H1 (cell line): ENCODE data around the gene SRGAP3. TPM values are rescaled to one million over a fixed set of nuclear protein-coding genes. Genes with fewer than 3 reads are reported as not detected.

Source experiments
- CTCF ChIA-PET: fragments of 300-600 bp; sonication (Branson Sonifier 250); formaldehyde crosslinking; loops from one replicate; lab custom pipeline; 2021; ENCODE audit not compliant: partially characterized antibody; lab: Charles Lee
- POLR2A ChIA-PET: fragments of 300-600 bp; sonication (Branson Sonifier 250); formaldehyde crosslinking; loops from one replicate; lab custom pipeline; 2021; ENCODE audit warnings: inconsistent platforms; ENCODE audit not compliant: partially characterized antibody; lab: Charles Lee
- DNase-seq, 2 experiments: peaks; one replicate each; pipeline versions ENCODE4 v3.0.0 to v3.0.0-alpha.2; 2010 to 2022; ENCODE audit warnings: low spot score in 2 of 2, low read depth in 1 of 2, mixed read lengths in 1 of 2
- FAIRE-seq: peaks from 2 replicates; lab custom pipeline; 2011; peaks lifted over from hg19 to GRCh38; lab: Jason Lieb, UNC
- H2AFZ ChIP-seq: 2 replicates; pipeline ENCODE4 v1.8.1; 2012; ENCODE audit warnings: low read length, inconsistent platforms
- H2AK5ac ChIP-seq: 2 replicates; pipeline ENCODE4 v1.6.1; 2013; ENCODE audit warnings: low read depth, low read length
- H2BK120ac ChIP-seq: replicated peaks from 2 replicates; pipeline ENCODE3; 2013; ENCODE audit warnings: low read depth, low read length, inconsistent platforms
- H2BK12ac ChIP-seq: 2 replicates; pipeline ENCODE4 v1.6.1; 2013; ENCODE audit warnings: low read depth, low read length
- H2BK15ac ChIP-seq: 2 replicates; pipeline ENCODE4 v1.6.1; 2013; ENCODE audit warnings: low read length
- H2BK20ac ChIP-seq: 2 replicates; pipeline ENCODE4 v1.6.1; 2013; ENCODE audit warnings: low read length
- H2BK5ac ChIP-seq: 2 replicates; pipeline ENCODE4 v1.6.1; 2013; ENCODE audit warnings: low read depth, low read length
- H3K14ac ChIP-seq: 2 replicates; pipeline ENCODE4 v1.6.1; 2013; ENCODE audit warnings: inconsistent platforms; ENCODE audit not compliant: insufficient read length
- H3K18ac ChIP-seq: 2 replicates; pipeline ENCODE4 v1.6.1; 2013; ENCODE audit warnings: low read length; ENCODE audit errors: extremely low read depth
- H3K23ac ChIP-seq: 2 replicates; pipeline ENCODE4 v1.6.1; 2013; ENCODE audit warnings: inconsistent platforms; ENCODE audit not compliant: insufficient read length
- H3K23me2 ChIP-seq: 2 replicates; pipeline ENCODE4 v1.6.1; 2013; ENCODE audit warnings: low read depth, low read length
- H3K27ac ChIP-seq: 2 replicates; pipeline ENCODE4 v1.6.1; 2011; ENCODE audit warnings: low read depth, low read length, inconsistent platforms
- H3K27me3 ChIP-seq, 4 experiments: replicated peaks in 1 of 4; 1 replicate in 1 of 4; 2 replicates in 3 of 4; pipeline versions ENCODE4 v1.6.1 to v1.8.1; 2011 to 2013; ENCODE audit warnings: low read length in 3 of 4, mild to moderate bottlenecking in 3 of 4, inconsistent platforms in 2 of 4, mixed read lengths in 2 of 4, moderate library complexity in 1 of 4; ENCODE audit not compliant: control insufficient read depth in 3 of 4, insufficient read depth in 3 of 4; ENCODE audit errors: extremely low read depth in 1 of 4
- H3K36me3 ChIP-seq, 4 experiments: 2 replicates each; pipeline versions ENCODE4 v1.6.1 to v1.8.1; 2011 to 2013; ENCODE audit warnings: mild to moderate bottlenecking in 4 of 4, low read length in 3 of 4, moderate library complexity in 2 of 4, control low read depth in 1 of 4, inconsistent platforms in 1 of 4; ENCODE audit not compliant: insufficient read depth in 4 of 4, control insufficient read depth in 2 of 4
- H3K4ac ChIP-seq: replicated peaks from 2 replicates; pipeline ENCODE3; 2013; ENCODE audit warnings: low read length, low read depth, mixed read lengths, inconsistent platforms; ENCODE audit not compliant: insufficient read length
- H3K4me1 ChIP-seq, 4 experiments: replicated peaks in 1 of 4; 1 replicate in 1 of 4; 2 replicates in 3 of 4; pipeline versions ENCODE4 v1.6.1 to v1.8.1; 2011 to 2013; ENCODE audit warnings: low read length in 3 of 4, inconsistent platforms in 2 of 4, mixed read lengths in 1 of 4; ENCODE audit not compliant: insufficient read depth in 4 of 4, control insufficient read depth in 3 of 4
- H3K4me2 ChIP-seq, 2 experiments: 2 replicates each; pipeline versions ENCODE4 v1.6.1 to v1.8.1; 2011 to 2013; ENCODE audit warnings: low read depth in 2 of 2, low read length in 2 of 2, control low read depth in 1 of 2, inconsistent platforms in 1 of 2, mild to moderate bottlenecking in 1 of 2; ENCODE audit not compliant: insufficient read depth in 1 of 2
- H3K4me3 ChIP-seq, 4 experiments: fragments of 200-600, 300-600 bp in 1 of 4; sonication (generic), shearing (Covaris generic), sonication (Bioruptor Twin) in 1 of 4; 2 replicates each; pipeline versions ENCODE4 v1.5.1 to v1.8.1; 2011 to 2016; ENCODE audit warnings: low read length in 4 of 4, low read depth in 3 of 4, control low read depth in 2 of 4, inconsistent platforms in 2 of 4, mild to moderate bottlenecking in 2 of 4, mixed read lengths in 1 of 4, moderate library complexity in 1 of 4; ENCODE audit not compliant: insufficient read depth in 2 of 4; ENCODE audit errors: extremely low read depth in 1 of 4
- H3K56ac ChIP-seq: replicated peaks from 2 replicates; pipeline ENCODE3; 2013; ENCODE audit warnings: low read depth, mild to moderate bottlenecking, mixed read lengths, low read length, inconsistent platforms; ENCODE audit not compliant: insufficient read length
- H3K79me1 ChIP-seq: 2 replicates; pipeline ENCODE4 v1.6.1; 2013; ENCODE audit warnings: low read depth, low read length, control low read depth
- H3K79me2 ChIP-seq, 2 experiments: 2 replicates each; pipeline versions ENCODE4 v1.6.1 to v1.8.1; 2012 to 2013; ENCODE audit warnings: low read length in 2 of 2, mild to moderate bottlenecking in 2 of 2, inconsistent platforms in 1 of 2; ENCODE audit not compliant: insufficient read depth in 2 of 2, control insufficient read depth in 1 of 2
- H3K9ac ChIP-seq, 4 experiments: replicated peaks in 1 of 4; 1 replicate in 1 of 4; 2 replicates in 3 of 4; pipeline versions ENCODE4 v1.6.1 to v1.8.1; 2011 to 2013; ENCODE audit warnings: low read depth in 3 of 4, low read length in 3 of 4, control low read depth in 2 of 4, mild to moderate bottlenecking in 2 of 4, moderate library complexity in 2 of 4, inconsistent platforms in 1 of 4; ENCODE audit errors: extremely low read depth in 1 of 4
- H3K9me3 ChIP-seq, 2 experiments: 2 replicates each; pipeline versions ENCODE4 v1.6.1 to v1.8.1; 2012 to 2013; ENCODE audit warnings: mild to moderate bottlenecking in 2 of 2, moderate library complexity in 2 of 2, control low read depth in 1 of 2, inconsistent platforms in 1 of 2, low read depth in 1 of 2, low read length in 1 of 2, mixed read lengths in 1 of 2; ENCODE audit not compliant: insufficient read depth in 2 of 2
- H4K20me1 ChIP-seq, 2 experiments: replicated peaks in 1 of 2; 2 replicates each; pipeline versions ENCODE3 to v1.8.1; 2011 to 2013; ENCODE audit warnings: inconsistent platforms in 2 of 2, low read length in 2 of 2, mild to moderate bottlenecking in 1 of 2; ENCODE audit not compliant: insufficient read depth in 2 of 2, control insufficient read depth in 1 of 2
- H4K5ac ChIP-seq: 2 replicates; pipeline ENCODE4 v1.6.1; 2013; ENCODE audit warnings: low read length, low read depth, mixed read lengths, inconsistent platforms; ENCODE audit not compliant: insufficient read length
- H4K8ac ChIP-seq: 2 replicates; pipeline ENCODE4 v1.8.0; 2013; ENCODE audit warnings: mild to moderate bottlenecking, moderate library complexity, low read length, inconsistent platforms; ENCODE audit not compliant: insufficient read depth; ENCODE audit errors: extremely low read depth
- H4K91ac ChIP-seq: replicated peaks from 2 replicates; pipeline ENCODE3; 2013; ENCODE audit warnings: low read length, mixed read lengths, inconsistent platforms; ENCODE audit not compliant: insufficient read length
- ASH2L ChIP-seq: fragments of 200-600, 300-600 bp; sonication (generic); IDR thresholded peaks from one replicate; pipeline ENCODE4 v1.7.1; 2017; ENCODE audit warnings: low read length
- CREB1 ChIP-seq: IDR thresholded peaks from 2 replicates; pipeline ENCODE4 v1.6.1; 2012; ENCODE audit warnings: inconsistent platforms
- FOSL1 ChIP-seq: IDR thresholded peaks from 2 replicates; pipeline ENCODE4 v1.6.1; 2011; ENCODE audit warnings: mild to moderate bottlenecking, low read depth, low read length, moderate library complexity; ENCODE audit not compliant: insufficient read depth
- GABPA ChIP-seq: IDR thresholded peaks from 2 replicates; pipeline ENCODE4 v1.6.1; 2011; ENCODE audit warnings: mild to moderate bottlenecking, low read length, moderate library complexity, borderline replicate concordance; ENCODE audit not compliant: insufficient read depth
- JUN ChIP-seq: IDR thresholded peaks from 2 replicates; pipeline ENCODE4 v1.6.1; 2011; ENCODE audit warnings: low read depth, mild to moderate bottlenecking, improper control_type of control experiment, low read length
- RAD21 ChIP-seq, 2 experiments: IDR thresholded peaks in 1 of 2; conservative IDR thresholded peaks in 1 of 2; 2 replicates each; pipeline ENCODE4 v1.6.1; 2011; ENCODE audit warnings: low read depth in 2 of 2, low read length in 2 of 2, improper control_type of control experiment in 1 of 2, inconsistent platforms in 1 of 2, mild to moderate bottlenecking in 1 of 2, moderate library complexity in 1 of 2
- SAP30 ChIP-seq: fragments of 300-600 bp; sonication (generic); IDR thresholded peaks from 2 replicates; pipeline ENCODE4 v1.7.1; 2012; ENCODE audit warnings: low read length, moderate library complexity, mild to moderate bottlenecking, inconsistent platforms; ENCODE audit not compliant: insufficient read depth, insufficient replicate concordance
- SP4 ChIP-seq: IDR thresholded peaks from 2 replicates; pipeline ENCODE4 v1.6.1; 2012; ENCODE audit warnings: low read length, inconsistent platforms
- TAF1 ChIP-seq: IDR thresholded peaks from 2 replicates; pipeline ENCODE4 v1.6.1; 2011; ENCODE audit warnings: mild to moderate bottlenecking, low read depth, low read length
- TCF12 ChIP-seq: IDR thresholded peaks from 2 replicates; pipeline ENCODE4 v1.6.1; 2011; ENCODE audit warnings: low read depth, mild to moderate bottlenecking, low read length
- TEAD4 ChIP-seq: IDR thresholded peaks from 2 replicates; pipeline ENCODE4 v1.6.1; 2012; ENCODE audit warnings: low read depth, low read length, inconsistent platforms, mixed read lengths
- YY1 ChIP-seq: IDR thresholded peaks from 2 replicates; pipeline ENCODE4 v1.6.1; 2011; ENCODE audit warnings: low read depth, mild to moderate bottlenecking, low read length
- WGBS, 2 experiments: shearing (Covaris generic) in 1 of 2; methylation state at CpG; one replicate each; pipeline versions ENCODE4 v1.1.6 to v1.1.7; 2013 to 2015; ENCODE audit warnings: low lambda C conversion rate in 2 of 2, mixed read lengths in 2 of 2, inconsistent platforms in 1 of 2, low coverage in 1 of 2, missing lambda C conversion rate in 1 of 2; ENCODE audit not compliant: insufficient replicate concordance in 2 of 2, insufficient coverage in 1 of 2, insufficient read length in 1 of 2; ENCODE audit errors: extremely low coverage in 1 of 2, missing lambda C conversion rate in 1 of 2; 5-methylcytosine and 5-hydroxymethylcytosine counted together
- polyA plus RNA-seq, 7 experiments: library from polyadenylated mRNA; depleted of rRNA in 3 of 7; stranded (reverse) in 5 of 7; unstranded in 2 of 7; fragments of >200 nt in 5 of 7; fragments of 200-250 nt in 2 of 7; gene quantifications; 1 replicate in 5 of 7; 2 replicates in 1 of 7; 4 replicates in 1 of 7; pipeline versions ENCODE4 v1.2.1 to v1.2.3, GENCODE V29; 2011 to 2013; ENCODE audit warnings: missing spikeins in 2 of 7, mixed read lengths in 2 of 7
- total RNA-seq: library from RNA; stranded (reverse); fragmentation: NEBNext Ultra II Directional; extraction: Animal tissue kit (Norgen Biotek cat#: 25700); gene quantifications from 2 replicates; pipeline ENCODE4 v1.2.1, GENCODE V29; 2021
- TF ChIP-seq, protein P1 (sequence below): IDR thresholded peaks from 2 replicates; pipeline ENCODE4 v1.6.1; 2011; ENCODE audit warnings: low read length, improper control_type of control experiment

The SRGAP3 gene
- total and polyA plus RNA-seq, 2 of the 8 experiments (the other 6 are each of a cell fraction or from before 2014, with no cell fraction given), result 5.8 to 11.4 TPM

DNA sequence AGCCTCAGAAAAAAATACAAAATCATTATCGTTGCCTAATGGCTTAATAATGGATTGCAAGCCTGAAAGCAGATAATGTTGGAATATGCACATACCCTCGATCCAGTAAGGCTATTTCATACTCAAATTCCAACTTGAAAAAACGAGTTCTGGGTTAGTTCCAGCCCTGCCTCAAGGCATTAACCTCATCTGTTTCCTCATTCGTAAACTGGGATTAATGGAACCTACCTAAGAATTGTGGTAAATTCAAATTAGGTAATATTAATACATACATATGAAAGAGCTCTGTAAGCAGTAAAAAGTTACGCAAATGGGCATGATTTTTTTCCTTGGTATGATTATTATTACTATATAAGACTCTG is 107.5 kb downstream of the SRGAP3 start:
- Histone ChIP-seq H3K4me1 (peaks cover 0 to 4% (median 3%) of the 10 kb centered on the region in 4 experiments; a peak in 3 of 7 replicates), H3K27me3 (peaks cover 0 to 4% (median 3%) of the 10 kb centered on the region in 4 experiments; a peak in 6 of 7 replicates), H4K5ac (no peak overlapping the region), H2AK5ac (no peak overlapping the region), H3K18ac (no peak overlapping the region), H4K8ac (no peak overlapping the region), H2BK5ac (no peak overlapping the region), H3K9ac (no peak overlapping the region), H3K4ac (no peak overlapping the region), H2BK120ac (no peak overlapping the region), H3K36me3 (no peaks in the 10 kb centered on the region), H2BK20ac (no peak overlapping the region), H3K9me3 (peaks cover 0 to 9% of the 10 kb centered on the region in 2 experiments; a peak in 1 of 4 replicates), H2AFZ (no peak overlapping the region), H2BK15ac (no peak overlapping the region), H3K4me2 (no peak overlapping the region), H2BK12ac (no peak overlapping the region), H4K91ac (no peak overlapping the region), H3K79me2 (no peaks in the 10 kb centered on the region), H4K20me1 (peaks cover 0 to 2% of the 10 kb centered on the region in 2 experiments), H3K14ac (no peak overlapping the region), H3K4me3 (no peak overlapping the region), H3K27ac (no peak overlapping the region), H3K56ac (no peak overlapping the region), H3K23ac (no peak overlapping the region), H3K23me2 (no peaks in the 10 kb centered on the region), H3K79me1 (no peaks in the 10 kb centered on the region; the same call in 1 of the 2 replicates)
- WGBS, 2 experiments, result 87% methylated on average over 5 of the region's 5 CpGs; no CpG with 5 or more reads in 1 of the 2 experiments
- CTCF ChIA-PET, result interaction anchor here (0.8 to 1.7 kb wide), 2 partner anchors 16 to 108 kb away, joined by 3 to 4 read pairs; partner anchors contain the start of gene SRGAP3
- POLR2A ChIA-PET, result no interaction called here
- no peak for DNase-seq
- no peak for FAIRE-seq
- TF ChIP-seq GABPA, result no peak
- TF ChIP-seq TCF12, result no peak
- no peak for TF ChIP-seq TAF1
- no peak for TF ChIP-seq ASH2L
- TF ChIP-seq, protein P1, sequence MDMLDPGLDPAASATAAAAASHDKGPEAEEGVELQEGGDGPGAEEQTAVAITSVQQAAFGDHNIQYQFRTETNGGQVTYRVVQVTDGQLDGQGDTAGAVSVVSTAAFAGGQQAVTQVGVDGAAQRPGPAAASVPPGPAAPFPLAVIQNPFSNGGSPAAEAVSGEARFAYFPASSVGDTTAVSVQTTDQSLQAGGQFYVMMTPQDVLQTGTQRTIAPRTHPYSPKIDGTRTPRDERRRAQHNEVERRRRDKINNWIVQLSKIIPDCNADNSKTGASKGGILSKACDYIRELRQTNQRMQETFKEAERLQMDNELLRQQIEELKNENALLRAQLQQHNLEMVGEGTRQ, result no peak
- no peak for TF ChIP-seq CREB1
- no peak for TF ChIP-seq SP4
- TF ChIP-seq SAP30, result no peak
- no peak for TF ChIP-seq YY1
- TF ChIP-seq FOSL1, result no peak
- no peak for TF ChIP-seq TEAD4
- TF ChIP-seq JUN, result no peak
- TF ChIP-seq RAD21 (IDR thresholded peaks at IDR 0.05 in 1 of 2, conservative IDR thresholded peaks at IDR 0.05 in 1 of 2; ENCODE audit: low read depth in 2 of 2, low read length in 2 of 2), result no peak
